GM23338 (cell line): ENCODE measurements around the gene TGFBR3. TPM values are rescaled to one million over a fixed set of nuclear protein-coding genes. Genes with fewer than 3 reads are reported as not detected.

ENCODE experiments used
- ATAC-seq: fragments of 200-7000 bp; cut with Tn5 transposase; 3 replicates; pipeline ENCODE4 v1.9.1; 2020
- DNase-seq: peaks from one replicate; pipeline ENCODE4 v3.0.0-alpha.2; 2015; ENCODE audit warnings: low spot score
- H2AFZ ChIP-seq: fragments of 200-600 bp; sonication (generic); 2 replicates; pipeline ENCODE4 v1.8.0; 2016; ENCODE audit warnings: antibody characterized with exemption, mild to moderate bottlenecking, moderate library complexity
- H3F3A ChIP-seq: fragments of 200-600 bp; sonication (generic); replicated peaks from 2 replicates; pipeline ENCODE4 v1.8.0; 2017; ENCODE audit warnings: antibody characterized with exemption, mixed run types, low read depth
- H3K27ac ChIP-seq: fragments of 200-600 bp; sonication (generic); 2 replicates; pipeline ENCODE4 v1.6.1; 2016; ENCODE audit warnings: low read depth
- H3K27me3 ChIP-seq: fragments of 200-600 bp; sonication (generic); 2 replicates; pipeline ENCODE4 v1.8.0; 2016; ENCODE audit warnings: mild to moderate bottlenecking, mixed run types, moderate library complexity; ENCODE audit not compliant: insufficient read depth
- H3K36me3 ChIP-seq: fragments of 200-600 bp; sonication (generic); 2 replicates; pipeline ENCODE4 v1.8.0; 2016; ENCODE audit warnings: mild to moderate bottlenecking; ENCODE audit not compliant: insufficient read depth
- H3K4me1 ChIP-seq: fragments of 200-600 bp; sonication (generic); 2 replicates; pipeline ENCODE4 v1.8.0; 2016; ENCODE audit warnings: mild to moderate bottlenecking, moderate library complexity; ENCODE audit not compliant: insufficient read depth
- H3K4me2 ChIP-seq: fragments of 200-600 bp; sonication (generic); 2 replicates; pipeline ENCODE4 v1.7.1; 2017; ENCODE audit warnings: mixed run types
- H3K4me3 ChIP-seq: fragments of 200-600 bp; sonication (generic); 2 replicates; pipeline ENCODE4 v1.6.1; 2016; ENCODE audit warnings: mixed run types
- H3K79me2 ChIP-seq: fragments of 200-600 bp; sonication (generic); replicated peaks from 2 replicates; pipeline ENCODE4 v1.8.0; 2017; ENCODE audit warnings: mild to moderate bottlenecking; ENCODE audit not compliant: insufficient read depth
- H3K9me2 ChIP-seq: fragments of 200-600 bp; sonication (generic); 2 replicates; pipeline ENCODE4 v1.8.0; 2017; ENCODE audit not compliant: insufficient read depth
- H4K20me1 ChIP-seq: fragments of 200-600 bp; sonication (generic); replicated peaks from 2 replicates; pipeline ENCODE4 v1.8.0; 2017; ENCODE audit warnings: mild to moderate bottlenecking; ENCODE audit not compliant: insufficient read depth
- H3K27ac Mint-ChIP-seq: 2 replicates; pipeline ENCODE4 v1.8.0; 2020; ENCODE audit warnings: inconsistent platforms, mild to moderate bottlenecking, moderate library complexity, mixed read lengths
- H3K27me3 Mint-ChIP-seq: 3 replicates; pipeline ENCODE4 v1.8.0; 2022; ENCODE audit warnings: low read depth, mild to moderate bottlenecking, moderate library complexity, mixed read lengths, inconsistent platforms; ENCODE audit not compliant: insufficient read depth, poor library complexity
- H3K36me3 Mint-ChIP-seq: 3 replicates; pipeline ENCODE4 v1.8.0; 2021; ENCODE audit warnings: low read depth, mild to moderate bottlenecking, inconsistent platforms, moderate library complexity, mixed read lengths
- H3K4me1 Mint-ChIP-seq: 3 replicates; pipeline ENCODE4 v1.8.0; 2020; ENCODE audit warnings: mild to moderate bottlenecking, inconsistent platforms, mixed read lengths
- H3K4me3 Mint-ChIP-seq: 3 replicates; pipeline ENCODE4 v1.8.0; 2021; ENCODE audit warnings: moderate library complexity, mild to moderate bottlenecking, inconsistent platforms, mixed read lengths
- H3K9me3 Mint-ChIP-seq: 3 replicates; pipeline ENCODE4 v1.8.0; 2020; ENCODE audit warnings: moderate library complexity, mild to moderate bottlenecking, inconsistent platforms, mixed read lengths
- CREB1 ChIP-seq: fragments of 250-450 bp; sonication (Bioruptor Pico); IDR thresholded peaks from 2 replicates; pipeline ENCODE4 v1.5.0; 2020; ENCODE audit warnings: low read depth, mild to moderate bottlenecking, moderate library complexity
- CTCF ChIP-seq, 2 experiments: fragments of 200-600 bp in 1 of 2; sonication (generic) in 1 of 2; conservative IDR thresholded peaks; 2 replicates each; pipeline versions ENCODE4 v1.5.1 to v1.6.1; 2016 to 2017; ENCODE audit warnings: antibody characterized with exemption in 2 of 2, low read depth in 2 of 2, mild to moderate bottlenecking in 2 of 2, moderate library complexity in 1 of 2
- NANOG ChIP-seq: IDR thresholded peaks from 2 replicates; pipeline ENCODE4 v1.6.1; 2016; ENCODE audit warnings: antibody characterized with exemption, borderline replicate concordance
- ZNF114 ChIP-seq: fragments of 250-450 bp; sonication (Bioruptor Pico); IDR thresholded peaks from 2 replicates; pipeline ENCODE4 v1.5.0; 2020; ENCODE audit warnings: mild to moderate bottlenecking, moderate library complexity
- ZNF462 ChIP-seq: fragments of 250-450 bp; sonication (Bioruptor Pico); IDR thresholded peaks from 2 replicates; pipeline ENCODE4 v1.5.0; 2020; ENCODE audit warnings: mild to moderate bottlenecking, moderate library complexity
- polyA plus RNA-seq: library from polyadenylated mRNA; unstranded; fragments of >200 nt; fragmentation: Nextera tagmentation; extraction: Ambion mirVana; gene quantifications from 2 replicates; pipeline ENCODE4 v1.2.1, GENCODE V29; 2016
- total RNA-seq: library from RNA; depleted of rRNA; stranded (reverse); fragments of >200 nt; shearing (Covaris generic); gene quantifications from 2 replicates; pipeline ENCODE4 v1.2.3, GENCODE V29; 2014

Gene TGFBR3
- total and polyA plus RNA-seq, 2 experiments from 2014 or later: 1.7 to 2.9 TPM

GRCh38 chr1:91645031-91645430 lies 240.9 kb downstream of the TGFBR3 start:
- H3K9me3 Mint-ChIP-seq: peaks cover 18% of the 10 kb centered on the region
- peak overlapping the region; percentile 17; the same call in 1 of the 2 replicates for H3K27ac Mint-ChIP-seq
- Histone ChIP-seq H3K27ac (peak overlapping the region; percentile 1; the same call in 1 of the 2 replicates), H3K4me3 (no peak overlapping the region), H2AFZ (no peak overlapping the region), H4K20me1 (no peaks in the 10 kb centered on the region), H3F3A (no peaks in the 10 kb centered on the region), H3K4me1 (peaks cover 13% of the 10 kb centered on the region), H3K27me3 (no peaks in the 10 kb centered on the region), H3K9me2 (peaks cover 15% of the 10 kb centered on the region; the same call in 1 of the 2 replicates), H3K4me2 (peak overlapping the region; percentile 29; the same call in 1 of the 2 replicates), H3K79me2 (no peaks in the 10 kb centered on the region), H3K36me3 (no peaks in the 10 kb centered on the region)
- ATAC-seq (peak; percentile 95), DNase-seq (peak; percentile 73)
- H3K4me1 Mint-ChIP-seq: peaks cover 18% of the 10 kb centered on the region
- no peak for TF ChIP-seq NANOG
- peak; percentile 95 for TF ChIP-seq ZNF462 (CRISPR knock-in tag)
- peak overlapping the region; percentile 34; the same call in 1 of the 3 replicates for H3K4me3 Mint-ChIP-seq
- H3K36me3 Mint-ChIP-seq: peaks cover 18% of the 10 kb centered on the region
- H3K27me3 Mint-ChIP-seq: peaks cover 6% of the 10 kb centered on the region

- Mint-ChIP-seq H3K27me3 (peaks cover 6% of the 10 kb centered on the region), H3K9me3 (peaks cover 24% of the 10 kb centered on the region), H3K27ac (no peak overlapping the region), H3K36me3 (peaks cover 18% of the 10 kb centered on the region), H3K4me1 (peaks cover 18% of the 10 kb centered on the region), H3K4me3 (no peak overlapping the region)
- Histone ChIP-seq H2AFZ (no peak overlapping the region), H3K4me1 (peaks cover 13% of the 10 kb centered on the region), H3K36me3 (no peaks in the 10 kb centered on the region), H4K20me1 (no peaks in the 10 kb centered on the region), H3K27me3 (no peaks in the 10 kb centered on the region), H3K9me2 (peaks cover 15% of the 10 kb centered on the region; the same call in 1 of the 2 replicates), H3K4me3 (no peak overlapping the region), H3K4me2 (no peak overlapping the region), H3F3A (no peaks in the 10 kb centered on the region), H3K27ac (no peak overlapping the region), H3K79me2 (no peaks in the 10 kb centered on the region)
- ATAC-seq: no peak
- no peak for DNase-seq
- TF ChIP-seq CTCF (conservative IDR thresholded peaks at IDR 0.05; ENCODE audit: low read depth in 2 of 2) (no peak), ZNF114 (CRISPR knock-in tag) (no peak), CREB1 (no peak)
Observed at GRCh38 chr1:91643431-91643830, 242.5 kb downstream of the TGFBR3 start.
